Measurements from ENCODE around the gene OR10G3.

Gene OR10G3

DNA sequence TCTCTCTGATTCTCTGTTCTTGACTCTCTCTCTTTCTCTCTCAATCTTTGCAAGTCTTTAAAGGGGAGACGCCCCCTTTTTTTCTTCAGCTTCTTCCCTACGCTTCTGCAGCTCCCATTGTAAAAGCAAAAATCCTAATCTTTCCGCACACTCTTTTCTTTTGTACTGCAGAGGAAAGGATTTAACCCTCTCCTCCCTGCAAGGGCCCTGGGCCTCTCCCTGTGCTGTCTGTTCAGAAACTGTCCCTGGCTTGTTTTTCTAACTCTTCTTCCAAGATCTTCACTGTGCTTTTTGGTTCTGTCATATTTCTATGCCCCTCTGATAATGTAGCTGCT is 42.8 kb downstream of the OR10G3 start:
- H3K27me3 ChIP-seq (ENCODE audit: insufficient read depth, low read depth) = no peaks in the 10 kb centered on the region

DNA sequence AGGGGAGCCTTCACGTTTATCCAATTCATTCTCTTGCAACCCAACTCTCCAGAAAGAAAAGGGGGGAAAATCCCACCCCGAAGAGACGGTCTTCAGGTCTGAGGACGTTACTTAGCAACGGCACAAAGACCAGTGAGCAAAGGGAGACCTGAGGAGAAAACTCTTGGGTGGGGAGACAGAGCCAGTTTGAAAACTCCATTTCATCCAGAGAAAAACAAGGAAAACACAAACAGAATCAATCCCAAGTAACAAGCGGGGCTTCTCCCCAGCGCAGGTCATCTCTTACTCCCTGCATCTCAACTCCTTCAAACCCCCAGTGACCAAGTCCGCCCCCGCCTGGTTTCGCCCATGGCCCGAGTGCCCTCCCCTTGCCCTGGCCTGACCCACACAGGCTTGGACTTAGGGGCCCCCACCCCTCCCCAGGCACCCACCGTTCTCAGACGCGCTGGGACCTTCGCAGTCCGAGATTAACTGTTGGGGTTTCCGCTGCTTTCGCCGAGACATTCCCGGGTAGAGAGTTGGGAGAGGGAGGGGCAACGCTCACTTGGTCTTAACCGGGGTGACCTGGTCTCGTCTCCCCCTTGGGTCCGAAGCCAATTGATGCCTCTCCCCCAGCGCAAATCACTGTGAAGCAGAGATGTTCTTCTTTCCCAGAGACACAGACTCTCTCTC is 43.3 kb downstream of the OR10G3 start:
- no peaks in the 10 kb centered on the region for H3K36me3 ChIP-seq (ENCODE audit: insufficient read depth)
- TF ChIP-seq, protein P1, sequence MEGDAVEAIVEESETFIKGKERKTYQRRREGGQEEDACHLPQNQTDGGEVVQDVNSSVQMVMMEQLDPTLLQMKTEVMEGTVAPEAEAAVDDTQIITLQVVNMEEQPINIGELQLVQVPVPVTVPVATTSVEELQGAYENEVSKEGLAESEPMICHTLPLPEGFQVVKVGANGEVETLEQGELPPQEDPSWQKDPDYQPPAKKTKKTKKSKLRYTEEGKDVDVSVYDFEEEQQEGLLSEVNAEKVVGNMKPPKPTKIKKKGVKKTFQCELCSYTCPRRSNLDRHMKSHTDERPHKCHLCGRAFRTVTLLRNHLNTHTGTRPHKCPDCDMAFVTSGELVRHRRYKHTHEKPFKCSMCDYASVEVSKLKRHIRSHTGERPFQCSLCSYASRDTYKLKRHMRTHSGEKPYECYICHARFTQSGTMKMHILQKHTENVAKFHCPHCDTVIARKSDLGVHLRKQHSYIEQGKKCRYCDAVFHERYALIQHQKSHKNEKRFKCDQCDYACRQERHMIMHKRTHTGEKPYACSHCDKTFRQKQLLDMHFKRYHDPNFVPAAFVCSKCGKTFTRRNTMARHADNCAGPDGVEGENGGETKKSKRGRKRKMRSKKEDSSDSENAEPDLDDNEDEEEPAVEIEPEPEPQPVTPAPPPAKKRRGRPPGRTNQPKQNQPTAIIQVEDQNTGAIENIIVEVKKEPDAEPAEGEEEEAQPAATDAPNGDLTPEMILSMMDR (conservative IDR thresholded peaks at IDR 0.05; ENCODE audit: low read depth, low read length) = no peak
- H3K4me2 ChIP-seq = no peak overlapping the region
- H2AFZ ChIP-seq (ENCODE audit: low read depth) = no peak overlapping the region
- H3K79me2 ChIP-seq (ENCODE audit: insufficient read depth, low read depth) = no peaks in the 10 kb centered on the region
- no peaks in the 10 kb centered on the region for H3K27me3 ChIP-seq (ENCODE audit: insufficient read depth, low read depth)
- H3K4me1 ChIP-seq (ENCODE audit: low read depth, poor library complexity, severe bottlenecking) = no peaks in the 10 kb centered on the region
- no peaks in the 10 kb centered on the region for H4K20me1 ChIP-seq (ENCODE audit: insufficient read depth)
- no peak overlapping the region for H3K4me3 ChIP-seq (IDR thresholded peaks at IDR 0.05; ENCODE audit: insufficient read depth, low read depth, low read length)
- no peak overlapping the region for H3K27ac ChIP-seq
- H3K9ac ChIP-seq = no peak overlapping the region

More for the DNA sequence above, 42.8 kb downstream of the OR10G3 start:
- H3K27ac ChIP-seq = no peak overlapping the region
- H3K4me3 ChIP-seq (IDR thresholded peaks at IDR 0.05; ENCODE audit: insufficient read depth, low read depth, low read length) = no peak overlapping the region
- no peak overlapping the region for H3K4me2 ChIP-seq
- H3K79me2 ChIP-seq (ENCODE audit: insufficient read depth, low read depth) = no peaks in the 10 kb centered on the region
- no peaks in the 10 kb centered on the region for H3K4me1 ChIP-seq (ENCODE audit: low read depth, poor library complexity, severe bottlenecking)
- no peaks in the 10 kb centered on the region for H3K36me3 ChIP-seq (ENCODE audit: insufficient read depth)
- H4K20me1 ChIP-seq (ENCODE audit: insufficient read depth) = no peaks in the 10 kb centered on the region
- H3K9ac ChIP-seq = no peak overlapping the region
- no peak overlapping the region for H2AFZ ChIP-seq (ENCODE audit: low read depth)
- TF ChIP-seq, protein P1 (conservative IDR thresholded peaks at IDR 0.05; ENCODE audit: low read depth, low read length) = no peak

DNA sequence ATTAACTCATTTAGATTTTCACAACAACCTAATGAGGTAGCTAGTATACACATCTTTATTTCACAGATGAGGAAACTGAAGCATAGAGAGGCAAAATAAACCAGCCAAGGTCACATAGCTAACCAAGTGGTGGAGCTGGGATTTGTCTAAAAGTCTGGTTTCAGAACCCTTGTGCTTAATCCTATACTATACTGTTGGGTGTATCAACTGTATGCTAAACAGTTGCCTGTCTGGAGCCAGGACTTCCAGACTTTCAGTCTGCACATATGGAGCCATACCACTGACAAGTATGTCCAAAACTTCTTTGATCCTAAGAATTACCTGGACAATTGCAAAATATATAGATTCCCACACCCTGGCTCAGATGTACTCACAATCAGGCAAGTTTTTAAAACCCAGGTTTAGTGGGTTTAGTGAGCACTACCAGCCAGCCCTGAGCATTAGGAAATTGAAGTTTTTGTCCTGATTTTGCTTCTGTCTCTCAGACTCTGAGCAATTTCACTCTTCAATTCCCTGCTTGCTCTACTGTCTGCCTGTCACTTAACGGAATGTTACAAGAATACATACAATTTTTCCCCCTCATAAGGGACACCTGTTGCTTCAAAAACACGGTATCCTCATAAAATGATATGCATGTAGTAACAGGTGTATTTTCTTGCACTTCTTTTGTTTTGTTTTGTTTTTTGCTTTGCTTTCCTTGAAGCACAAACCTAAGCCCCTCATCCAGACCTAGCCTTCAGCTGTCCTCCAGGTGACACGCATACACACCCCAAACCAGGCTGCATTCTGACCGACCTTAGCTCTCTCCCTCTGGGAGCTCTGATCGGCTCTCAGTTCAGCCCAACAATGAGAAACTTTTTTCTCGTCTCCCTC is 44.1 kb downstream of the OR10G3 start:
- Histone ChIP-seq H3K79me2 (ENCODE audit: insufficient read depth, low read depth) (no peaks in the 10 kb centered on the region), H3K36me3 (ENCODE audit: insufficient read depth) (no peaks in the 10 kb centered on the region), H3K27me3 (ENCODE audit: insufficient read depth, low read depth) (no peaks in the 10 kb centered on the region), H3K27ac (no peak overlapping the region), H3K9ac (no peak overlapping the region), H3K4me3 (IDR thresholded peaks at IDR 0.05; ENCODE audit: insufficient read depth, low read depth, low read length) (no peak overlapping the region), H4K20me1 (ENCODE audit: insufficient read depth) (no peaks in the 10 kb centered on the region), H2AFZ (ENCODE audit: low read depth) (no peak overlapping the region), H3K4me1 (ENCODE audit: low read depth, poor library complexity, severe bottlenecking) (no peaks in the 10 kb centered on the region), H3K4me2 (no peak overlapping the region)
- TF ChIP-seq, protein P1 (conservative IDR thresholded peaks at IDR 0.05; ENCODE audit: low read depth, low read length) = no peak

DNA sequence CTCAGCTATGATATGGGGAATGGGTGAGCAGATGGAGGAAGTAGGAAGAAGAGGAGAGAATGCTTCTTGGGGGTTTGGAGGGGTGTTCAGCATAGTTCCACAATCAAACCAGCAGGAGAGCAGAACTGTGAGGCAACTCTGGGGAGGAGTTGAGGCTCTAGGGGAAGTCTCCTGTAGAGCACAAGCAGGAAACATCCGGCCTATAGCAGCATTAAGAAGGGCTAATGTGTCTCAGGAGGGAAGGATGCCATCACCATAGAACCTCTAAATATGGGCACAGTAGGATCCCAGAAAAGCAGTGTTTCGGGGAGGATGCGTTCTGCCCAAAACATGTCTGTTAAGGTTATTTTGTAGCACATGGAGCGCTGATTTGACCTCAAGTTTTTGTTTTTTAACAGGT is 45.3 kb downstream of the OR10G3 start:
- Histone ChIP-seq H3K27me3 (ENCODE audit: insufficient read depth, low read depth) (no peaks in the 10 kb centered on the region), H3K79me2 (ENCODE audit: insufficient read depth, low read depth) (no peaks in the 10 kb centered on the region), H3K4me2 (no peak overlapping the region), H3K4me1 (ENCODE audit: low read depth, poor library complexity, severe bottlenecking) (no peaks in the 10 kb centered on the region), H2AFZ (ENCODE audit: low read depth) (no peak overlapping the region), H3K4me3 (IDR thresholded peaks at IDR 0.05; ENCODE audit: insufficient read depth, low read depth, low read length) (no peak overlapping the region), H3K27ac (no peak overlapping the region), H4K20me1 (ENCODE audit: insufficient read depth) (no peaks in the 10 kb centered on the region), H3K9ac (no peak overlapping the region), H3K36me3 (ENCODE audit: insufficient read depth) (no peaks in the 10 kb centered on the region)
- TF ChIP-seq, protein P1 (conservative IDR thresholded peaks at IDR 0.05; ENCODE audit: low read depth, low read length) = no peak

Measured in KMS-11 (cell line).